DMS114 treated with DMSO at 0.1 percent for 48 hours (cell line): ENCODE data around the gene KRTAP13-4.

Experiments used
- DNase-seq: peaks from one replicate; lab custom pipeline; 2025; ENCODE audit not compliant: unreplicated experiment; lab: John Stamatoyannopoulos, UW

Gene KRTAP13-4

GRCh38 chr21:30430170-30430655 lies at the start of gene KRTAP13-4:
TSS of gene KRTAP13-4 (plus strand) at chr21:30430220. CDS start at chr21:30430276, 56 bp downstream.
- no peak for DNase-seq

- DNase-seq: no peak
These were observed 47.8 kb upstream of the KRTAP13-4 start for GRCh38 chr21:30382201-30382600.

- no peak for DNase-seq
These were observed 38.5 kb upstream of the KRTAP13-4 start for GRCh38 chr21:30391492-30392025.

GRCh38 chr21:30395731-30396130 lies 34.3 kb upstream of the KRTAP13-4 start, which contains the start of gene KRTAP13-1:
TSS of gene KRTAP13-1 (plus strand) at chr21:30396031. CDS start at chr21:30396087, 56 bp downstream.
- DNase-seq: no peak

- DNase-seq: peak; percentile 16
These were observed 21.1 kb upstream of the KRTAP13-4 start for GRCh38 chr21:30408782-30409494.

GRCh38 chr21:30415993-30416392 lies 14.0 kb upstream of the KRTAP13-4 start:
- DNase-seq: no peak

- DNase-seq: no peak
These were observed 4.2 kb upstream of the KRTAP13-4 start, which contains the start of gene KRTAP13-3 for GRCh38 chr21:30425826-30426225. TSS of gene KRTAP13-3 (minus strand) at chr21:30425926. CDS start at chr21:30425912, 14 bp downstream.

GRCh38 chr21:30426731-30427130 lies 3.3 kb upstream of the KRTAP13-4 start:
- no peak for DNase-seq

GRCh38 chr21:30434033-30434631 lies 4.1 kb downstream of the KRTAP13-4 start:
- DNase-seq: peak; percentile 13

- DNase-seq: no peak
These were observed 7.1 kb downstream of the KRTAP13-4 start for GRCh38 chr21:30437010-30437565.

- DNase-seq: no peak
These were observed 10.0 kb downstream of the KRTAP13-4 start, which contains the start of gene KRTAP15-1 for GRCh38 chr21:30439975-30440374. TSS of gene KRTAP15-1 (plus strand) at chr21:30440275. CDS start at chr21:30440328, 53 bp downstream.

- no peak for DNase-seq
These were observed 13.2 kb downstream of the KRTAP13-4 start for GRCh38 chr21:30443226-30443625.

- DNase-seq: no peak
These were observed 14.2 kb downstream of the KRTAP13-4 start for GRCh38 chr21:30444204-30444603.

- no peak for DNase-seq
These were observed 17.0 kb downstream of the KRTAP13-4 start for GRCh38 chr21:30447056-30447455.

GRCh38 chr21:30448514-30448913 lies 18.5 kb downstream of the KRTAP13-4 start:
- DNase-seq: no peak

GRCh38 chr21:30463713-30464112 lies 33.7 kb downstream of the KRTAP13-4 start:
- DNase-seq: peak; percentile 2

GRCh38 chr21:30468900-30469714 lies 39.1 kb downstream of the KRTAP13-4 start:
- no peak for DNase-seq

GRCh38 chr21:30478004-30478403 lies 48.0 kb downstream of the KRTAP13-4 start:
- no peak for DNase-seq

GRCh38 chr21:30479259-30479658 lies 49.2 kb downstream of the KRTAP13-4 start:
- DNase-seq: no peak

GRCh38 chr21:30480145-30480544 lies 50.1 kb downstream of the KRTAP13-4 start, which contains the start of gene KRTAP19-1:
TSS of gene KRTAP19-1 (minus strand) at chr21:30480367. CDS start at chr21:30480317, 50 bp downstream.
- DNase-seq: no peak
